ENCODE results near the gene ERC2. TPM values are rescaled to one million over a fixed set of nuclear protein-coding genes. Genes with fewer than 3 reads are reported as not detected.
"Not testable (repeated sequence)": the region's sequence is repeated elsewhere in the genome, so short reads cannot be mapped to it uniquely, and the experiment has no call there.

Gene ERC2
- total RNA-seq, 1 donor from 2014 or later, result 0.11 TPM

DNA sequence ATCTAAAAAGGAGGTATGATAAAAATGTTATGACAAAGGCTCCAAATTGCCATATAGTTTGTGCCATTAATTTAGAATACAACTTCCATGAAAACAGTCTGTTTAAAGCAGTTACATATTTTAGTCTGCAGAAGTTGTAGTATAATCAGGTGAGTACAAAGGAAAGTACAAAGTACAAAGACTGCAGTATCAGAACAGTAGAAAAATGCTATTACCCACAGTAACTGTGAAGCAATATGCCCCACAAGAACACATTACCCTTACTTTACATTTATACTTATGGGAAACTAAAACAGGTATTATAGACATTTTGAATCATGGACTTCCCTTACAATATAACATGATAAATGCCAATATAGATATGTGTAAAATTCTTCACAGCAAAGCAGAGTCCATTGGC, 398.5 kb downstream of the ERC2 start:
- intact Hi-C loops (cut with DNase I), result no loop called here
- Histone ChIP-seq H3K36me3 (no peaks in the 10 kb centered on the region), H3K4me1 (no peaks in the 10 kb centered on the region), H3K4me3 (no peak overlapping the region), H3K9me3 (peaks cover 0 to 8% of the 10 kb centered on the region in 2 donors), H3K27me3 (no peaks in the 10 kb centered on the region), H3K27ac (no peak overlapping the region)
- DNase-seq (ENCODE audit: low spot score in 2 of 2), result no peak
- TF ChIP-seq, protein P1, sequence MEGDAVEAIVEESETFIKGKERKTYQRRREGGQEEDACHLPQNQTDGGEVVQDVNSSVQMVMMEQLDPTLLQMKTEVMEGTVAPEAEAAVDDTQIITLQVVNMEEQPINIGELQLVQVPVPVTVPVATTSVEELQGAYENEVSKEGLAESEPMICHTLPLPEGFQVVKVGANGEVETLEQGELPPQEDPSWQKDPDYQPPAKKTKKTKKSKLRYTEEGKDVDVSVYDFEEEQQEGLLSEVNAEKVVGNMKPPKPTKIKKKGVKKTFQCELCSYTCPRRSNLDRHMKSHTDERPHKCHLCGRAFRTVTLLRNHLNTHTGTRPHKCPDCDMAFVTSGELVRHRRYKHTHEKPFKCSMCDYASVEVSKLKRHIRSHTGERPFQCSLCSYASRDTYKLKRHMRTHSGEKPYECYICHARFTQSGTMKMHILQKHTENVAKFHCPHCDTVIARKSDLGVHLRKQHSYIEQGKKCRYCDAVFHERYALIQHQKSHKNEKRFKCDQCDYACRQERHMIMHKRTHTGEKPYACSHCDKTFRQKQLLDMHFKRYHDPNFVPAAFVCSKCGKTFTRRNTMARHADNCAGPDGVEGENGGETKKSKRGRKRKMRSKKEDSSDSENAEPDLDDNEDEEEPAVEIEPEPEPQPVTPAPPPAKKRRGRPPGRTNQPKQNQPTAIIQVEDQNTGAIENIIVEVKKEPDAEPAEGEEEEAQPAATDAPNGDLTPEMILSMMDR (IDR thresholded peaks at IDR 0.05), result no peak

DNA sequence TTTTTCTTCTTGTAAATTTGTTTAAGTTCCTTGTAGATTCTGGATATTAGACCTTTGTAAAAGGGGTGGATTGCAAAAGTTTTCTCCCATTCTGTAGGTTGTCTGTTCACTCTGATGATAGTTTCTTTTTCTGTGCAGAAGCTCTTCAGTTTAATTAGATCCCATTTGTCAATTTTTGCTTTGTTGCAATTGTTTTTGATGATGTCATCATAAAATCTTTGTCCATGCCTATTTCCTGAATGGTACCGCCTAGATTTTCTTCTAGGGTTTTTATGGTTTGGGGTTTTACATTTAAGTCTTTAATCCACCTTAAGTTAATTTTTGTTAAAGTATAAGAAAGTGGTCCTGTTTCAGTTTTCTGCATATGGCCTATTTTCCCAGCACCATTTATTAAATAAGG, 401.9 kb downstream of the ERC2 start:
- H3K9me3 ChIP-seq; H3K36me3 ChIP-seq; intact Hi-C loops (cut with DNase I); H3K4me3 ChIP-seq; DNase-seq (ENCODE audit: low spot score in 2 of 2); H3K4me1 ChIP-seq; H3K27me3 ChIP-seq; H3K27ac ChIP-seq: not testable (repeated sequence)

DNA sequence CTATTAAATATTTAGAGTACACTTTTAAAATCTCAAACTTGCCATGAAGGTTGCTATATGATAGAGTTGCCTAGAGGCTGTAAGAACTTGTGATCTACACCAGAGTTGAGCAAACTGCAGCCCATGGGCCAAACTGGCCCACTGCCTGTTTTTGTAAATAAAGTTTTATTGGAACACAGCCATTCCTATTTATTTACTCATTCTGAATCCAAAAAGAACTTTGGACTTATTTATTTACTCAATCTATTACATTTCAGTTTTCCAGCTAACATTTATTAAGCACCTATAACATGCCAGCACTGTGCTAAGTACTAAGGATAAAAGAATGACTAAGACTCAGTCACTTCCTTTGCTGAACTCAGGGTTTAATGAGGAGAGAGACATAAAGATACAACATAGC, 403.6 kb downstream of the ERC2 start:
- Histone ChIP-seq H3K27me3 (no peaks in the 10 kb centered on the region), H3K27ac (no peak overlapping the region), H3K36me3 (no peaks in the 10 kb centered on the region), H3K9me3 (peaks cover 0 to 8% of the 10 kb centered on the region in 2 donors), H3K4me1 (no peaks in the 10 kb centered on the region), H3K4me3 (no peak overlapping the region)
- intact Hi-C loops (cut with DNase I), result no loop called here
- DNase-seq (ENCODE audit: low spot score in 2 of 2), result no peak
- TF ChIP-seq, protein P1 (IDR thresholded peaks at IDR 0.05), result no peak

DNA sequence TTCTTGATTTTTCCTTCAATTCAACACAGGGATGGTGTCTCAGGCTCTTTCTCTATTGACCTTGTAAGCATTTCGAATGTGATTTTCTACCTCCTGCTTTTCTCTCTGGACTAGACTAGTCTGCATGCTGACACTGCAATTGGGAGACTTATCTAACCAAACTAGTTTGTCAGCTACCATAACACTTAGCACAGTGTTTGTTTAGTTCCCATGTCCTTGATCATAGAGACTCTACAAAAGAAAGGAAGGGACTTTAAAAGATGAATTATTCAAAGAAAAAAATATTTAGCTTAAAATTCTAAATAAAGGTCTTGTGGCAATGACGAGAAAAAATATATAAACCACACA, 407.0 kb downstream of the ERC2 start:
- Histone ChIP-seq H3K4me3 (no peak overlapping the region), H3K9me3 (peaks cover 0 to 1% of the 10 kb centered on the region in 2 donors), H3K36me3 (no peaks in the 10 kb centered on the region), H3K4me1 (no peaks in the 10 kb centered on the region), H3K27me3 (no peaks in the 10 kb centered on the region), H3K27ac (no peak overlapping the region)
- intact Hi-C loops (cut with DNase I), result no loop called here
- TF ChIP-seq, protein P1 (IDR thresholded peaks at IDR 0.05), result no peak
- DNase-seq (ENCODE audit: low spot score in 2 of 2), result no peak

DNA sequence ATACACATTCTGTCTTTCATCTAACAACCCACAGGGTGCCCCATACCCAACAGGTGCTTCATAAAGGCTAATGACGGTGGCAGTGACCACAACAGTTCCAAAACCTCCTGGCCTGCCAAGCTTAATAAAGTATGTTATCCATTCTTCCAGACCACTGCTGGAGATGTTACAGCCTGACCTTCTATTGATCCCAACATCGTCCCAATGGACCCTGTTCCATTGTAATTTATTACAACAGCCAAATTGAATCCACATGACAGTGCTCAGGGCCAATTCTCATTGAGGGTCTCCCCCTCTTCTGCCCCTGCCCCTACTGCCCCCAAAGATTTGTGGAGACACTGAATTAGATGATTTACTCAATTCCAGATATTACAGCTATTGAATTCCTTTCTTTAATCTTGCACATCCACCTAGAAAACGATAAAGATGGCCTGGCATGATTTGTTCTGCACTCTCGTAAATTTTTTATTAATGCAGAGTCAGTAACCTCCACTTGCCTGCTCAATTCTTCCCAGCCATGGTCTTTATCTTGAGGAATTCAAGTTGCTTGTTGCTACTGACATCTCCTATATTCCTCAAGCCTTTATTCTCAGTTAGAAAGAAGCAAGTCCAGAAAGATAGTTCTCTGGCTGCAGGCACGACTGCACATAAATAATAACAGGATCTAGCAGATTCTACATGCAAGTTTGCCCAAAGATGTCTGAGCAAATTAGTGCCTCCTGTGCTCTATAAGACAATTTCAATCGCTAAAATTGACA, 407.6 kb downstream of the ERC2 start:
- Histone ChIP-seq H3K4me1 (no peaks in the 10 kb centered on the region), H3K27me3 (no peaks in the 10 kb centered on the region), H3K9me3 (no peaks in the 10 kb centered on the region), H3K4me3 (no peak overlapping the region), H3K36me3 (no peaks in the 10 kb centered on the region), H3K27ac (no peak overlapping the region)
- DNase-seq (ENCODE audit: low spot score in 2 of 2), result no peak
- TF ChIP-seq, protein P1 (IDR thresholded peaks at IDR 0.05), result no peak
- intact Hi-C loops (cut with DNase I), result no loop called here

DNA sequence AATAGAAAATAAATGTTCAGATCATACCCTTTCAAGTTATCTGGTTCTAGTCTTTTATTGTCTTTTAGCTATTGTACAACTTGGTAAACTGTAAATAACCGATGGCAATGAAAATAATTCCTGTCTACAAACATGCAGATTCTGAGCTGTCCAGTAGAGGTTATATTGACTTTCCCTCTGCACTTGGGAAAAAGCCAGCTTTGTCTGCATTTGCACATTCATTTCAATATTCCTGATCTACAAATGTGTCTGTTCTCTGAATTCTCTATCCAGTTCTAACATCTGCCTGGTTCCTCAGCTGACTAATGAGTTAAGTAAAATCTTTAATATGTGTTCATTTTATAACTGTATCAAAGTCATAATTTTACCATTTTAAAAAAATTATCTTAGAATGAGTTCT, 408.5 kb downstream of the ERC2 start:
- Histone ChIP-seq H3K4me1 (no peaks in the 10 kb centered on the region), H3K9me3 (no peaks in the 10 kb centered on the region), H3K27ac (no peak overlapping the region), H3K27me3 (no peaks in the 10 kb centered on the region), H3K36me3 (no peaks in the 10 kb centered on the region), H3K4me3 (no peak overlapping the region)
- TF ChIP-seq, protein P1 (IDR thresholded peaks at IDR 0.05), result no peak
- intact Hi-C loops (cut with DNase I), result no loop called here
- no peak for DNase-seq (ENCODE audit: low spot score in 2 of 2)
